GM12874 (cell line): ENCODE results near the gene CMTM4.

Source experiments
- TF ChIP-seq, protein P1 (sequence below): IDR thresholded peaks from 2 replicates; pipeline ENCODE4 v1.5.1; 2011; ENCODE audit warnings: low read depth, mild to moderate bottlenecking, control low read depth, low read length, moderate library complexity; ENCODE audit not compliant: insufficient read depth

The CMTM4 gene

DNA sequence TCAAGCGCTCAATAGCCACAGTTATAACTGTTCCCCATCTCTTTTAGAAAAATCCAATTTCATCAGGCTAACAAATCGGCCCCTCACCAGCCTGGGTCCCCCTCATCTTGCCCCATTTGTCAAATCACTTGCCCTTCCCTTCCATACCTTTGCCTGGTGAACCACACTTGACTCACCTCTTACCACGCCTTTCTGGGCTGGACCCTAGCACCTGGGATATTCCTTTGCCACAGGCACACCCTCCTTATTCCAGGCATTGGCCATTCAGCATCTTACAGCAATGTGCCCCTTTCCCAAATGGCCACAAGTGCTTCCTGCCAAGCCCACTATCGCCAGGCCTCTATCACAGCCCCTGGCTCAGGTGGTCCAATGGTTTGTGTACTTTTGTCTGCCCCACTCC lies 14.9 kb downstream of the CMTM4 start:
- TF ChIP-seq, protein P1, sequence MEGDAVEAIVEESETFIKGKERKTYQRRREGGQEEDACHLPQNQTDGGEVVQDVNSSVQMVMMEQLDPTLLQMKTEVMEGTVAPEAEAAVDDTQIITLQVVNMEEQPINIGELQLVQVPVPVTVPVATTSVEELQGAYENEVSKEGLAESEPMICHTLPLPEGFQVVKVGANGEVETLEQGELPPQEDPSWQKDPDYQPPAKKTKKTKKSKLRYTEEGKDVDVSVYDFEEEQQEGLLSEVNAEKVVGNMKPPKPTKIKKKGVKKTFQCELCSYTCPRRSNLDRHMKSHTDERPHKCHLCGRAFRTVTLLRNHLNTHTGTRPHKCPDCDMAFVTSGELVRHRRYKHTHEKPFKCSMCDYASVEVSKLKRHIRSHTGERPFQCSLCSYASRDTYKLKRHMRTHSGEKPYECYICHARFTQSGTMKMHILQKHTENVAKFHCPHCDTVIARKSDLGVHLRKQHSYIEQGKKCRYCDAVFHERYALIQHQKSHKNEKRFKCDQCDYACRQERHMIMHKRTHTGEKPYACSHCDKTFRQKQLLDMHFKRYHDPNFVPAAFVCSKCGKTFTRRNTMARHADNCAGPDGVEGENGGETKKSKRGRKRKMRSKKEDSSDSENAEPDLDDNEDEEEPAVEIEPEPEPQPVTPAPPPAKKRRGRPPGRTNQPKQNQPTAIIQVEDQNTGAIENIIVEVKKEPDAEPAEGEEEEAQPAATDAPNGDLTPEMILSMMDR = no peak

DNA sequence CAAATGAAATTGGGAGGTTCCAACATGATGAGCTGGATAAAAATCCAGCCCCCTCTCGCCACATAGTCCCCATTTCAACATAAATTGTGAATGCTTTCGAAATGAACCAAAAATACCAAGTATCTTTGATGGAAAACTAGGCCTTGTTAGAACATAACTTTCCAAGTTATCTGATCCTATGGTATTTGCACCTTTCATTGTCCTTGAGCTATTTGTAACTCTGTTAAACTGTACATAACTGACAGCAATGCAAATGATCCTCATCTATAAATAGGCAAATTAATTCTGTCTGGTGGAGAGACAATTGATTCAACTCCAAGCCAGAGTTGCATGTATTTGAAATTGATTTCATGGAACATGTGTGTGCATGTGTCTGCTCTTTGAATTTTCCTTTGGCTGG lies 18.2 kb downstream of the CMTM4 start:
- TF ChIP-seq, protein P1 = no peak

DNA sequence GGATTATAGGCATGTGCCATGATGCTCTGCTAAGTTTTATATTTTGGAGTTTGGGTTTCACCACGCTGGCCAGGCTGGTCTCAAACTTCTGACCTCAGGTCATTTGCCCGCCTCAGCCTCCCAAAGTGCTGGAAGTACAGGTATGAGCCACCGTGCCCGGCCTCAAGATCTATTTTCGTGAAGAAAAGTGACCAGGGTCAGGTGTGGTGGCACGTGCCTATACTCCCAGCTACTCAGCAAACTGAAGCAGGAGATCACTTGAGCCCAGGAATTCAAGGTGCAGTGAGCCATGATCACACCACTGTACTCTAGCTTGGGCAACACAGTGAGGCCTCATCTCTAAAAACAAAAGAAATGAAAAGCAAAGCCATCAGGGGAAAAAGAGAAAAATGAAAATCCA lies 18.7 kb downstream of the CMTM4 start:
- TF ChIP-seq, protein P1 = no peak

DNA sequence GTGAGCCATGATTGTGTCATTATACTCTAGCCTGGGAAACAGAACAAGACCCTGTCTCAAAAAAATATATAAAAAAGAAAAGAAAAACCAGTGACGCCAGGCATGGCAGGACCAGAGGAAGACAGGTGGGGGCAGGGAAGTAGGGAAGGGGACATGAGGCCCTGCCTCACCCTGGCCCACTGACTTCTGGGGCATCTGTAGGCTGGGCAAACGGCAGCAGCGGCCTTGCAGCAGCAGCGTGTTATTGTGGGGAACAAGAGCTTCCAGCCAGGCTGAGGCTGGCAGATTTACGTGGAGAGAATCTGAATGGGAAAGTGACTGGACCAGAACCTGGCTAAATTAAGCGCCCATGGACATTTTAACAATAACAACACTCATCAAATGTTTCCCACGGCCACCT lies 19.4 kb downstream of the CMTM4 start:
- TF ChIP-seq, protein P1 = no peak

DNA sequence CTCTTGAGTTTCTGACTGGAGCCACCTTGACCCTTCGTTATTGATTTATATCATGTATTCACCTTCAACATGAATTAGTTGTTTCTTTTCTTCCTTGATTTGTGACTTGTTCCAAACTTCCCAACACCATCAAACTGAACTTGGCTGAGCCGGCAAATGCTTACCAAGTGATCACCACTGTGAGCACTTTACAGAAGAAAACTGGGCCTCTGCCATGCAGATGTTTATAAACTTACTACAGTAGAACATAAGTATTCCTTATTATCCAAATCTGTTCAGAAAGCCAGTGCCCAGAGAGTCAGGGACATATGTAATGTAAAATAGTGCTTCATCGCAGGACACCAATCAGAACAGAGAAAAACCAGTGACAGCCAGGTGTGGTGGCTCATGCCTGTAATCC lies 19.9 kb downstream of the CMTM4 start:
- TF ChIP-seq, protein P1 = no peak

DNA sequence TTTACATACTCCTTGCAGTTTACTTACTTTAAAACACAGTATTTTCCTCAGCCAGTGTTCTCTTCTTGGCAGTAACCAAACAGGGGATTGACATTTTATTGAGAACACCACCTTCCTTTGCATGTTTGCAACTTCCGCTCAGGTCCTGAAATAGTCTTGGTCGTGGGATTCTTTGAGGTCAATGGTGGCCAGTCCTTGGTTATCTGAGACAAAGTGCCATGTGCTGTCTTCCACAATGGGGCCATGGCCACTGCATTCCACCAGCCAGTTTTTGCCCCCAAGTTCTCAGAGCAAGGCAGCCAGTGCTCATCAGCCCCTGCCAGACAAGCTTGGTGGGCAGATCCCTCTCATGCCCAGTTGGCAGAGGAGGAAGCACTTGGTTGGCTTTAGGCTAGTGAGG lies 22.9 kb downstream of the CMTM4 start:
- TF ChIP-seq, protein P1 = no peak

DNA sequence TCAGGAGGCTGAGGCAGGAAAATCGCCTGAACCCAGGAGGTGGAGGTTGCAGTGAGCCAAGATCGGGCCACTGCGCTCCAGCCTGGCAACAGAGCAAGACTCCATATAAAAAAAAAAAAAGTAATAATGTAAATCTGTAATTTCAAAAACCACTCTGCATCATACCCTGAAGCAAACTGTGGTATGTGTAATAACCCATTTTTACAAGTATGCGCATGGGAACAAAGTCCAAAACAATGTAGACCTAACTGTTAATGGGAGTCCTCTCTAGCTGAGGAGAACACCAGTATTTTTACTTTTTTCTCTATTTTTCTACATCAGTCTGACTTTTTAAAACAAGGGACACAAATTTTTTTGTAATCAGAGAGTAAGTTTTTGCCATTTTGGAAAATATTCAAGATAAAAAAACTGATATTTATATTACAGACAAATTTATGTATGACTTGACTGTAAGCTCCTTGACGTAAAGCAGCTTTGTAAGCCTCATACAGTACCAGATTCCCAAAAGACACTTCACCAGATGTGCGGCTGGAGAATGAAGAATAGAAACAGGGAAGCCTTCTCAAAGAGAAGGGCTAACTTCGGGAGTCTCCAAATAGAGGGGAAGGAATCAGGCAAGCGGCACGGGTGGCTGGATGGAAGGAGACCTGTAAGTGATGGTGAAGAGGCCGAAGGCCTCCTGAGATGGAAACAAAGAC lies 25.7 kb downstream of the CMTM4 start:
- TF ChIP-seq, protein P1 = no peak
